Mononuclear cell (primary cell): Measurements from ENCODE around the gene NCK2. TPM values are rescaled to one million over a fixed set of nuclear protein-coding genes. Genes with fewer than 3 reads are reported as not detected.

Experiments used
- H3K27me3 ChIP-seq: 2 replicates; pipeline ENCODE4 v1.6.0; 2011; ENCODE audit warnings: low read length, control low read depth; ENCODE audit not compliant: insufficient read depth
- H3K4me1 ChIP-seq: 2 replicates; pipeline ENCODE4 v1.5.1; 2011; ENCODE audit warnings: mild to moderate bottlenecking, low read length, control low read depth; ENCODE audit not compliant: insufficient read depth
- H3K4me3 ChIP-seq: 2 replicates; pipeline ENCODE4 v1.5.1; 2011; ENCODE audit warnings: mild to moderate bottlenecking, low read length, moderate library complexity
- H3K9me3 ChIP-seq: 2 replicates; pipeline ENCODE4 v1.5.1; 2011; ENCODE audit warnings: low read depth, mild to moderate bottlenecking, control low read depth, low read length
- total RNA-seq: library from RNA; depleted of rRNA; stranded (reverse); fragments of >200 nt; gene quantifications from one replicate; pipeline ENCODE4 v1.2.3, GENCODE V29; 2012

Gene NCK2
- total RNA-seq, 1 donor: 82.7 TPM

DNA sequence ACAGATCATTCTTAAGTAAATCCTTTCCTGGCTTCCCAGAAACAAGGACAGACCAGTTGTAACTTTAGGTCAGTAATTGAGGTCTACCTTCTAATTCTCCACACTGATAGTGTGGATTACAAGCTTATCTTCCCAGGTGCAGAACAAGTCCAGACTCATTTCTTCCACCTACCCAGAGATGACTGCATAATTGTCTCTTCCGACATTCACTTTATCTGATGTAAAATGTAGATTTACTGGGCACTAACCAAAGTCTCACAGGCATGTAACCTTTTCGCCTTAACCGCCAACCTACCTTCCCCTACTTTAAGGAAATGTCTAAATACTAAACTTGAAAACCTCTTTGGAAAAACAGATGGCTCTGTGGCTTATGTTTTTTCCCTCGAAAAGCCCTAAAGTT, 96.2 kb downstream of the NCK2 start:
- H3K27me3 ChIP-seq: no peaks in the 10 kb centered on the region
- H3K4me3 ChIP-seq: no peak overlapping the region
- H3K4me1 ChIP-seq: peaks cover 53% of the 10 kb centered on the region
- peaks cover 8% of the 10 kb centered on the region for H3K9me3 ChIP-seq

DNA sequence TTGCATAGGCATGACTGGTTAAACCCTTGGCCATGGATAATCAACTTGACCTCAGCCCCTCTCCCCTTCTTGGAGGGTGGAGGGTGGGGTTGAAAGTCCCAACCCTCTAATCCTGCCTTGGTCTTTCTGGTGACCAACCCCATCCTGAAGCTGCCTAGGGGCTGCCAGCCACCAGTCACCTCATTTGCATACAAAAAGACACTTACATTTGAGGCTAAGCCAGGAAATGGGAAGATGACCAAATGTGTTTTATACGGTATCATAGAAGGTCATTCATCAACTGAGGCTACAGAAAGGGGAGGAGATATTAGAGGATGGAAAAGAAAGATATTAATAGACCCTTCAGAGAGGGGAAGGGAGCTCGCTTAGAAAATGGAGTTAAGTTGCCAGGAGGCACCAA, 96.8 kb downstream of the NCK2 start:
- H3K27me3 ChIP-seq: no peaks in the 10 kb centered on the region
- no peak overlapping the region for H3K4me3 ChIP-seq
- peaks cover 50% of the 10 kb centered on the region for H3K4me1 ChIP-seq
- H3K9me3 ChIP-seq: peaks cover 2% of the 10 kb centered on the region

DNA sequence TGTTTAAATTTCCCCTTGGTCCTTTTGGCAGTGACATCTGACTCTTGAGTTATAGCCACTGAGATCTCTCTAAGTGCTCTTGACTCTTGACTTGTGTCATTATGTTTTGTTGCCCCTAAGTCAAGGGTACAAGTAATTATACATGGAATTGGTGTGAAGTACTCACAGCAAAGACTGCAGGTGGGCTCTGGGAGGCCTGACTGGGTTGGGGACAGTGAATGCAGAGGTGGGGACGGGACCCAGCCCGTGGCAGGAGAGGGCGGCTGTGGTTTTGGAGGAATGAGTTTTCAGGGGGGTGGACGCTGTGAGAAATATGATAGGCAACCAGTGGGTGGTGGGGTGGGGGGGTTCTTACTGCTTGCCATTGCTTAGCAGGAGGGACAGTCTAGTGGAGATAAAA, 97.8 kb downstream of the NCK2 start:
- H3K4me1 ChIP-seq: peaks cover 50% of the 10 kb centered on the region
- no peaks in the 10 kb centered on the region for H3K27me3 ChIP-seq
- H3K4me3 ChIP-seq: no peak overlapping the region
- no peaks in the 10 kb centered on the region for H3K9me3 ChIP-seq

DNA sequence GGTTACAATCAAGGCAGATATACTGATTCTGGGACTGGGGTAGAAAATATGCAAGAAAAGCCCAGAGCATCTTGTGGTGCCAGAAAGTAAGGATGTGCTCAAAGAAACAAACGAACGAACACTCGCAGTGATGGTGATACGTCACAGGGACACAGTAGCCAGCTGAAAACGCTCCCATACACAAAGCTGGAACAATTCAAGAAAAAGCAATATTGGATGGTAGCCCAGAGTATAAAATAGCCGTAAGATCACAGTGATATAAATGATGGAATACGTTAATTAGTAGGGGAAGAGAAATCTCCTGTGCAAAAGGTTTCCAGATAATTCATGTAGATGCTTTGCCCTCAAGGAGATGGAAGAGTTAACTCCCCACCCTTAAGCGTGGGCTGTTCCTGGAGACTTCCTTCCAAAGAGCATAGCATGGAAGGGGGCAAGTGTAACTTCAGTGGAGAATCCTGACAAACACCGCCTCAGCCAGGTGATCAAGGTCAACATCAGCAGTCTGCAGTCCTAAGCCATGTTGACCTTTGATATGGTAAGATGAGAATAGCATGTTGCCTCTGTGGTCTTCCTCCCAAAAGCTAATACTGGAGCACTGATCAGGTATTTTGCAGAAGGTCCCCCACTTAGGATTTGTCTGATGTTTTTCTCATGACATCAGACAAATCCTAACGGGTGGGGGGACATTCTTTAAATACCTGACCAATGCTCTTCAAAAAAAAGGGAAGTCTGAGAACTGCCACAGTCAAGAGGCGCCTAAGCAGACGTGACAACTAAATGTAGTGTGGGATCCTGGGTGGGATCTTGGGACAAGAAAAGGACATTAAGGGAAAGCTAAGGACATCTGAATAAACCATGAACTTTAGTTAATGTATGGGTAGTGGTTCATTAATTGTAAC, 99.0 kb downstream of the NCK2 start:
- Histone ChIP-seq H3K4me3 (no peak overlapping the region), H3K27me3 (no peaks in the 10 kb centered on the region), H3K9me3 (no peaks in the 10 kb centered on the region), H3K4me1 (peaks cover 58% of the 10 kb centered on the region)

DNA sequence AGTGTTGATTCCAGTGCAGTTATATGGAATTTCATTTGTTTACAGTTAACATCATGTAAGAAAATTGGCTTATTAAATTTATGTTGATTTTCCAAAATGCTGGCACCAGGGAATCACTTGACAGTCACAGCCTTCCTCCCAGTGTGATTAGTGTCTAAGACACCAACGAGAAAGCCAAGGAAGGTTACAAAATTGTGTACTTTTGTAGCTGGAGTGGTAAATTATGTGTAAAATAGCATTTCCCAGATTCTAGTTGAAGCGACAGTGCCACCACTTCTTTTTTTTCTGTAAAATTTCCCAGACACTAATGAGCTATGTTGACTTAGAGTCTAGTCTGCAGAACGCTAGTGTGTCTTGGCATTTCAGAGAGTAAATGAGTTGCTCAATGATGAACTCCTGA, 101.3 kb downstream of the NCK2 start:
- H3K4me1 ChIP-seq: peaks cover 51% of the 10 kb centered on the region

DNA sequence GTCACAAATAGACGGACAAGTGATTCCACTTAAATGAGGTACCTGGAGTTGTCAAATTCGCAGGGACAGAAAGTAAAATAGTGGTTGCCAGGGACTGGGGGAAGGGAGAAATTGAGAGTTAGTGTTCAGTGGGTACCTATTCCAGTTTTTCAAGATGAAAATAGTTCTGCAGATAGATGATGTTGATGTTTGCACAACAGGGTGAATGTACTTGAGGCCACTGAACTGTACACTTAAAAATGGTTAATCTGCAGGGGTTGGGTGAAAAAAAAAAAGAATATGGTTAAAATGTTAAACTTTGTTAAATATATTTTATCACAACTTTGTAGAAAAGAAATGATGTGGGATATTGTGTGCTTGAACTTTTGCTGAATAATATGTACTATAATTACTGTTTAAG, 102.3 kb downstream of the NCK2 start:
- Histone ChIP-seq H3K9me3 (no peaks in the 10 kb centered on the region), H3K4me1 (peaks cover 49% of the 10 kb centered on the region), H3K4me3 (no peak overlapping the region), H3K27me3 (no peaks in the 10 kb centered on the region)

More for the DNA sequence above, 101.3 kb downstream of the NCK2 start:
- no peak overlapping the region for H3K4me3 ChIP-seq
- no peaks in the 10 kb centered on the region for H3K9me3 ChIP-seq
- H3K27me3 ChIP-seq: no peaks in the 10 kb centered on the region

DNA sequence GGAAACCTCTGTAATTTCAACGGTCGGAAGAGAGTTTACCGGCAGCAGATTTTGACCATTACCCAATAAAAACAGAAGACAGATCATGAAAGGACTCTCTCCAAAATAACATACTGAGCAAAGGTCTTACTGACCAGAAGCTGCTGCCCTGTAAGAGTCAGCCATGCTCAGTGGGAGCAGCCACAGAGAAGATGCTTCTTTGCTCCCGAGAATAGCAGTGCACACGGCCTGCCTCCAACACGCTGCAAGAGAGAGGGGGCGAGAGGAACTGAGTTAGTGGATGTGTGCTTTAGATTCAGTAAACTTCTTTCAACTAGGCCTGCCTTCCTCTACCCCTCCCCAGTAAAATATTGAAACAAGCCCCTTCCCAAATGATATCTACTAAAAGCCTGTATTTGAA, 103.7 kb downstream of the NCK2 start:
- no peaks in the 10 kb centered on the region for H3K9me3 ChIP-seq
- no peak overlapping the region for H3K4me3 ChIP-seq
- H3K4me1 ChIP-seq: peaks cover 51% of the 10 kb centered on the region
- no peaks in the 10 kb centered on the region for H3K27me3 ChIP-seq

DNA sequence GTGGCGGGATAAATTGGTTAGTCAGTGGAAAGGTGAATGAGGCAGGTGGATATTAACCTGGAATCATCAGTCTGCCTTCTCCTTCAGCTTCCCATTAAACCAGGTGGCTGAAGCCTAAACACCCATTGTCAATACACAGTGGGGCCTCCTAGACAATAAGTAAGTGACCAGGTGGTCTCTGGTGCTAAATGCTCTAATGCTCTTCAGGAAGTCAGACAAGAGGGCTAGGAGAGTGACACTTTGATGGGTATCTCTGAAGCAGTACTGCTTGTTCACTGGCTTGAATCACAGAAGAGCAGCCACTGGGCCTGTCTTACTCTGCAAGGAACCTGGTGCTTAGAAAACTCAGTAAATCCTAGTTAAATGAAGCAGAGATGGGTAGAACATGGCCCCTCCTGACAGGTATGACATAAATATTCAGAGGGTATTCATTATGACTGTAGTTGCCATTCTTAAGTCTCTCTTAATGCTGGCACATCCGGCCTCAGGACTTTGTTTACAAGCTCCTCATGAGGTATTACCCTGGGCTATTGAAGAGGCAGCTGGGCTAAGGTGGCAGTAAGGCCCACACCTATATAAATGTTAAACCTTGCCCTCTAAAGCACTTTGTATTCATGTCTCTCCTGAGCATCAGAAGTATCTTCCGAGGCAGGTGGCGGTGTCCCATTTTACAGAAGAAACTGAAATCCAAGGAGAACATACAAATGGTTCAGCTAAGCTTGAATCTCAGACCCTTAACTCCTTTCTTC, 104.9 kb downstream of the NCK2 start:
- Histone ChIP-seq H3K4me1 (peaks cover 43% of the 10 kb centered on the region), H3K9me3 (no peaks in the 10 kb centered on the region), H3K4me3 (no peak overlapping the region), H3K27me3 (no peaks in the 10 kb centered on the region)

DNA sequence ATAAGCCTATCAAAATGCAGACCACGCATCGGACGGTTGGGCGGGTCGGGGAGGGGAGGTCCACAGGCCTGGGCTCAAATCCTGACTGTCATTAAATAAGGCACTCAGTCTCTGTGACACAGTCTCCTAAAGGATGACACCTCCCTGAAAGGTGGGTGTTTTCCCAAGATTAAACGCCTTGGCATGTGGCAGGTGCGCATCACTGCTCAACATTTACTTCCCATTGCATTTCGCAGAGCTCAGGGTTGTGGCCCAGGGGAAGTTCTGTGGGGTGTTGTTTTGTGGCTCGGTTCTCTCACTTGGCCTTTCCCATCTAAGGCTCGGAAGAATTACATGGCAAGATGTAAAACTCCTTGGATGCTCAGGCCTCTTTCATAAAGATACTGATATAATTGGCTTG, 107.4 kb downstream of the NCK2 start:
- H3K27me3 ChIP-seq: no peaks in the 10 kb centered on the region
- no peaks in the 10 kb centered on the region for H3K9me3 ChIP-seq
- no peak overlapping the region for H3K4me3 ChIP-seq
- H3K4me1 ChIP-seq: peaks cover 38% of the 10 kb centered on the region

DNA sequence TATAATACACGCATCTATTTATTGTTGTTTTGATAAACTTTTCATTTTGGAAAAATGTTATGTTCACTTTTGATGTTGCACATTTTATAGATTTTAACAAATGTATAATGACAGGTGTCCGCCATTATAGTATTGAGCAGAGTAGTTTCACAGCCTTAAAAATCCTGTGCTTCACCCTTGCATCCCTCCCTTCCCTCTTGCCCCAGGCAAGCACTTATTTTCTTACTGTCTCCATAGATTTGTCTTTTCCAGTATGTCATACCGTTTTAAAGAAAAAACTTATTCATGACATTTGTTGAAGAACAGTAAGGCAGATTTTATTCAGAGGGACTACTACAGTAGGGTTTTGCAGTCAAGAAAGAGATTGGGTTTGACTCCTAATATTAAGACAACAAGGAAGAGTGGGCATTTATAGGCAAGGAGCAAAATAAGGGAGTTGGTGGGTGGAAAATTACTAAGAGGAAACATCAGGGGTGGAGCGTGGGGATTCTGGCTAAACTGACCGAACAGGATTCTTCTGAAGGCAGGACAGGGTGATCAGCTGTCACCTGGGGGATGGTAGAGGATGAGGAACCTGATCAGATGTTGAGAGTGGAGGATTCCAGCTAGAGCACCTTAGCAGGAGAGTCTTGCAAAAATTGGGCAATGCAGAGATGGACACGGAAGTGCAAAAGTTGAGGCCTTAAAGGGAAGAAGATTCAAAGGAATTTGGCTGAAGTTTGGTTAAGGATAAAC, 108.8 kb downstream of the NCK2 start:
- H3K9me3 ChIP-seq: no peaks in the 10 kb centered on the region
- no peak overlapping the region for H3K4me3 ChIP-seq
- peaks cover 41% of the 10 kb centered on the region for H3K4me1 ChIP-seq
- H3K27me3 ChIP-seq: no peaks in the 10 kb centered on the region

DNA sequence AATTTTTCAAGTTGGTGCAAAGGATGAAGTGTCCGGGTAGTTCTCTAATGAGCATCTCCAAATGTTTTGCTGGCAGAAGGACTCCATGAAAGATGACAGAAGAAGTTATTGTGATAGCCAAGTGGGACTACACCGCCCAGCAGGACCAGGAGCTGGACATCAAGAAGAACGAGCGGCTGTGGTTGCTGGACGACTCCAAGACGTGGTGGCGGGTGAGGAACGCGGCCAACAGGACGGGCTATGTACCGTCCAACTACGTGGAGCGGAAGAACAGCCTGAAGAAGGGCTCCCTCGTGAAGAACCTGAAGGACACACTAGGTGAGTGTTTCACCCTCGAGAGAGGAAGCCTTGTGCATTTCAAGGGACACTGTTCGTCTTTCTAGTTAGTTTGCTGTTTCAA, 110.3 kb downstream of the NCK2 start:
- Histone ChIP-seq H3K9me3 (no peaks in the 10 kb centered on the region), H3K4me1 (peaks cover 40% of the 10 kb centered on the region), H3K27me3 (no peaks in the 10 kb centered on the region), H3K4me3 (no peak overlapping the region)

DNA sequence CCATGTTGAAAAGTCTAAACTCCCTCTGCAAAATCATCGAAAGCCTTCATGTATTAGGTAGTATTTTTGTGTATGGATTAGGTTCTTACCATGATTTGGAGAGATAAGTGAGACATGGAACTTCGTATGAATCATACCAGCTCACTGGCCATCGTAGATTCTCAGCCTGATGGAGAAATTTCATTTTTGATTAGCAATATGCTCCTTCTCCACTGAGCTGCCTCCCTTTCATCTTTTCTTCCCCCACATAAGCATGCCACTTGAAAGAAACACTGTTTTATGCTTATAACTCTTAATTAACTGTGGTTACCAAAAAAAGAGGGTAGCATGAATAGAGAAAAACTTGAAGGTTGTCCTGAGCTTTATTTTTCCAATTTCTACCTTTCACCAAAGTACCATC, 111.9 kb downstream of the NCK2 start:
- Histone ChIP-seq H3K4me3 (no peak overlapping the region), H3K9me3 (no peaks in the 10 kb centered on the region), H3K27me3 (no peaks in the 10 kb centered on the region), H3K4me1 (peaks cover 52% of the 10 kb centered on the region)

DNA sequence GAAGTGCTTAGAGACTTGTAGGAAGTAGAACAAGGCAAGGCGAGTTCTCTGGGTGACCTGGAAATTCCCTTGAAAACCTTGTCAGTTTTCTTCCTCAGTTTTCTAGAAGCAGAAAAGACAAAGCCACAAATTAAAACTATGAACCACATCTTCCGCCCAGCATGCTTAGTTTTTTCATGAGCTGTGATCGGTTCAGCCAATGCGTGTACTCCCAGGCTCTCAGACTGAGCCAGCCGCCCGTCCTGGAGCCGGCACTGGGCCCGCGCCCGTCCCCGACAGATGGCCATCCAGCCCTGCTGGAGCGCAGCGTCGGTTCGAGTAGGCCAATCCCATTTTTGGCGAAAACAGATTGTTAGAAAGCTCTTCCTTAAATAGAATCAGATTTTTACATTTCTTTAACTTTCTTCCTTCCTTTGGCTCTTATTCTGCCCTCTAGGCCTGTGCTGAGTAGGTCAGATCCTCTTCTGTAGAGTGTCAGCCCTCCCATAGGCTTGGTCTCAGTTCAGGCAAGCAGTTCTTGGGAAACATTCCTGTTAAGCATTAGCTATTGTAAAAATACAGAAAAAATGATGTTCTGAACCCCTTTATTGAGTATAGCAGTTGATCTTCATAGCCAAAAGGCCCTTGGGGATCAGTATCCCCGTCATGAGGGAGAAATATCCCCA, 112.5 kb downstream of the NCK2 start:
- no peak overlapping the region for H3K4me3 ChIP-seq
- no peaks in the 10 kb centered on the region for H3K27me3 ChIP-seq
- no peaks in the 10 kb centered on the region for H3K9me3 ChIP-seq
- H3K4me1 ChIP-seq: peaks cover 46% of the 10 kb centered on the region

DNA sequence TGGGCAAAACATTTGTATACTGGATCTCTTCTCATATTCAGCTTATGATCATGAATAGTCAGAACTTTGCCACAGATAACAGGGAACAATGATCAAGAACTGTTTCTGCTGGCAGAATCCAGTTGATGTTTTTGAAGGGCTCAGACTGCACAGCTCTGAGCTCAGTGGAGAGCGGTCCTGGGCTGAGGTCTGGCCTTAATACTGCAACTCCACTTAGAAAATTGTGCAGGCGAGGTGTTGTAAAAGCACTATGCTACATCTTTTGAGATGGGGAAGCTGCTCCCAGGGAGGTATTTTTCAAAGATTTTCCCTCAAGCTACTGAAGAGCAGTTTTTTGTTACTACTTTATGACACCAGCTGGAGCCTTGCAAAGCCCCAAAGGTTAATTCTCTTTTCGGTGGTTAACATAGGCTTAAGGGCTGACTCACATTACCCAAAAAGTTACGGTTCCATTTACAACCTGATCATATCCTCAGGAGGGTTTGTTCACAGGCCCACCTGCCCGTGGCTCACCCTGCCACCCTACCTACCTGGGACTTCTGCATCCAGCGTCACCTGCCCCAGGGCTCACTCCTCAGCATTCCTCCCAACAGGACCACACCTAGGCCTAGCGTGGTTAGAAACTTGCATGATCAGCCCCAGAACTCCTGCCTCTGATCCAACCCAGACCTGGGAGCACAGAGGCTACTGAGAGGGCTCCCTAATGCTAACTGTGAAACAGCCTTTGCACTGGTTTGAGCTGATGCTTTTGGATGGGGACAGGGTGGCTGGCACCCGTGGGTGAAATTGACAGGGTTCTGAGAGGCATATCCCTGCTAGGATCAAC, 114.4 kb downstream of the NCK2 start:
- Histone ChIP-seq H3K4me3 (no peak overlapping the region), H3K4me1 (peaks cover 53% of the 10 kb centered on the region), H3K9me3 (no peaks in the 10 kb centered on the region), H3K27me3 (no peaks in the 10 kb centered on the region)
